ENCODE data around the gene TCAP. TPM values are rescaled to one million over a fixed set of nuclear protein-coding genes. Genes with fewer than 3 reads are reported as not detected.
"Not testable (repeated sequence)": the region's sequence is repeated elsewhere in the genome, so short reads cannot be mapped to it uniquely, and the experiment has no call there.

Gene TCAP
- total RNA-seq, 1 donor from 2014 or later, result 2.3 TPM

GRCh38 chr17:39706921-39707337 lies 41.8 kb downstream of the TCAP start:
- Mint-ChIP-seq H3K4me1 (peaks cover 32% of the 10 kb centered on the region), H3K27ac (no peak overlapping the region), H3K4me3 (no peak overlapping the region), H3K9me3 (no peaks in the 10 kb centered on the region), H3K36me3 (peaks cover 14% of the 10 kb centered on the region), H3K27me3 (ENCODE audit: low read depth) (no peaks in the 10 kb centered on the region)
- no peak for DNase-seq (ENCODE audit: low spot score in 2 of 2, unreplicated experiment in 2 of 2)
- no peak for TF ChIP-seq CTCF (IDR thresholded peaks at IDR 0.05; ENCODE audit: unreplicated experiment)

GRCh38 chr17:39709319-39709997 lies 44.3 kb downstream of the TCAP start:
- Mint-ChIP-seq H3K4me1 (peaks cover 20% of the 10 kb centered on the region), H3K9me3 (no peaks in the 10 kb centered on the region), H3K27me3 (ENCODE audit: low read depth) (no peaks in the 10 kb centered on the region), H3K27ac (no peak overlapping the region), H3K36me3 (peaks cover 22% of the 10 kb centered on the region), H3K4me3 (no peak overlapping the region)
- no peak for DNase-seq (ENCODE audit: low spot score in 2 of 2, unreplicated experiment in 2 of 2)
- TF ChIP-seq CTCF (IDR thresholded peaks at IDR 0.05; ENCODE audit: unreplicated experiment), result no peak

- DNase-seq (ENCODE audit: low spot score in 2 of 2, unreplicated experiment in 2 of 2), result no peak
- no peak overlapping the region for H3K27ac Mint-ChIP-seq
Measured at GRCh38 chr17:39709998-39710964, 45.1 kb downstream of the TCAP start.

GRCh38 chr17:39711071-39711470 lies 45.9 kb downstream of the TCAP start:
- not testable (repeated sequence) for H3K4me3 Mint-ChIP-seq; H3K27ac Mint-ChIP-seq; H3K4me1 Mint-ChIP-seq; H3K27me3 Mint-ChIP-seq (ENCODE audit: low read depth); H3K9me3 Mint-ChIP-seq; DNase-seq (ENCODE audit: low spot score in 2 of 2, unreplicated experiment in 2 of 2)
- peaks cover 24% of the 10 kb centered on the region for H3K36me3 Mint-ChIP-seq

More at GRCh38 chr17:39709998-39710964, 45.1 kb downstream of the TCAP start:
- H3K27me3 Mint-ChIP-seq (ENCODE audit: low read depth), result no peaks in the 10 kb centered on the region
- peaks cover 12% of the 10 kb centered on the region for H3K4me1 Mint-ChIP-seq
- peaks cover 22% of the 10 kb centered on the region for H3K36me3 Mint-ChIP-seq
- TF ChIP-seq CTCF (IDR thresholded peaks at IDR 0.05; ENCODE audit: unreplicated experiment), result no peak
- no peak overlapping the region for H3K4me3 Mint-ChIP-seq
- H3K9me3 Mint-ChIP-seq, result no peaks in the 10 kb centered on the region

- Mint-ChIP-seq H3K36me3 (peaks cover 24% of the 10 kb centered on the region), H3K9me3 (no peaks in the 10 kb centered on the region), H3K4me1 (no peaks in the 10 kb centered on the region), H3K4me3 (no peak overlapping the region), H3K27ac (no peak overlapping the region), H3K27me3 (ENCODE audit: low read depth) (no peaks in the 10 kb centered on the region)
- DNase-seq (ENCODE audit: low spot score in 2 of 2, unreplicated experiment in 2 of 2), result no peak
- no peak for TF ChIP-seq CTCF (IDR thresholded peaks at IDR 0.05; ENCODE audit: unreplicated experiment)
Measured at GRCh38 chr17:39711851-39712250, 46.7 kb downstream of the TCAP start.

GRCh38 chr17:39714234-39714633 lies 49.1 kb downstream of the TCAP start:
- Mint-ChIP-seq H3K27ac (no peak overlapping the region), H3K4me1 (no peaks in the 10 kb centered on the region), H3K36me3 (peaks cover 20% of the 10 kb centered on the region), H3K9me3 (no peaks in the 10 kb centered on the region), H3K4me3 (no peak overlapping the region), H3K27me3 (ENCODE audit: low read depth) (no peaks in the 10 kb centered on the region)
- no peak for DNase-seq (ENCODE audit: low spot score in 2 of 2, unreplicated experiment in 2 of 2)
- no peak for TF ChIP-seq CTCF (IDR thresholded peaks at IDR 0.05; ENCODE audit: unreplicated experiment)

All from mesothelial cell of epicardium (in vitro differentiated cells).